Ammon's horn (tissue), 1 donor: ENCODE data around the gene ITPRID1.
"Not testable (repeated sequence)": the region's sequence is repeated elsewhere in the genome, so short reads cannot be mapped to it uniquely, and the experiment has no call there.

Experiments
- DNase-seq: peaks from one replicate; pipeline ENCODE4 v3.0.0-alpha.2; 2016; ENCODE audit warnings: low spot score

Gene ITPRID1

GRCh38 chr7:31516680-31517502, 3.0 kb downstream of the ITPRID1 start:
- no peak for DNase-seq

- DNase-seq = no peak
These were observed 3.6 kb downstream of the ITPRID1 start for GRCh38 chr7:31517513-31517912.

- no peak for DNase-seq
These were observed 4.9 kb downstream of the ITPRID1 start for GRCh38 chr7:31518766-31519165.

GRCh38 chr7:31521336-31522010, 7.6 kb downstream of the ITPRID1 start:
- no peak for DNase-seq

GRCh38 chr7:31526864-31527263, 13.0 kb downstream of the ITPRID1 start:
- DNase-seq = no peak

DNA sequence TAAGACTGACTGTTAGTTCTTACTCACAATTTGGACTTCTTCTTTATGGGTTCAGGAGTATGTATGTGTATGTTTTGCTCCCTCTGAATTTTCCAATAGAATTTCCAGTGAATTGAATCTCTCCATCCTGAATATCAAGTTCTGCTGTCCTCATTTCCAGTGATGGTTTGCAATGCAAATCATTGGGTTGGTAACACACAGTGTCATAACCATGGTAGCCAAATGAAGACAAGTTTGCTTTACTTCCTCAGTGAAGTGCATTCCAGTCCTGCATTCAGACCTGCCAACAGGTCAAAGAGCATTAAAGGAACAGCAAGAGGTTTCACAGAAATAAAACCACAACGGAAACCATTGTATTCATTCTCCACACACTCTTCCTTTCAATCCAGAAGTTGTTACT, 15.2 kb downstream of the ITPRID1 start:
- DNase-seq = no peak

- not testable (repeated sequence) for DNase-seq
These were observed 26.8 kb downstream of the ITPRID1 start for GRCh38 chr7:31540651-31541185.

GRCh38 chr7:31545549-31545948, 31.7 kb downstream of the ITPRID1 start:
- peak; percentile 70 for DNase-seq

- DNase-seq = no peak
These were observed 35.7 kb downstream of the ITPRID1 start for GRCh38 chr7:31549611-31550010.

- DNase-seq = peak; percentile 51
These were observed 36.5 kb downstream of the ITPRID1 start for GRCh38 chr7:31550432-31550831.

GRCh38 chr7:31553661-31554081, 39.8 kb downstream of the ITPRID1 start:
- DNase-seq = peak; percentile 34

DNA sequence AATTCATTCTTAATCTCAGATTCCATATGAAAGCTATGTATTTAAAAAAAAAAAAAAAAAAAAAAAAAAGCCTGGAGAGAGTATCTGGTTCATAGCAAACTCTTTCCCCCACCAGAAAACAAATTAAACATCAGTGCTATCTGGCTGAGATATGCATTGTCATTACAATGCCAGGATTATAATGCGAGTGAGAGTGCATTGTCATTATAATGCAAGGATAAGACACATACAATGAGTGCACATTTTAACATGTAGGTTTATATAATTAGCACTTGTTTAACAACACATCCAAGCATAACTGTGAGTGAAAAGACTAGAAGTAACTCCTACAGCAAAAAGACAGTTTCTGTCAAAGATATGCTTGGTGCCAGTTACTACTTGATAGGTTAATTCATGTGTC, 48.1 kb downstream of the ITPRID1 start:
- no peak for DNase-seq

- DNase-seq = no peak
These were observed 49.6 kb downstream of the ITPRID1 start for GRCh38 chr7:31563522-31563921.

DNA sequence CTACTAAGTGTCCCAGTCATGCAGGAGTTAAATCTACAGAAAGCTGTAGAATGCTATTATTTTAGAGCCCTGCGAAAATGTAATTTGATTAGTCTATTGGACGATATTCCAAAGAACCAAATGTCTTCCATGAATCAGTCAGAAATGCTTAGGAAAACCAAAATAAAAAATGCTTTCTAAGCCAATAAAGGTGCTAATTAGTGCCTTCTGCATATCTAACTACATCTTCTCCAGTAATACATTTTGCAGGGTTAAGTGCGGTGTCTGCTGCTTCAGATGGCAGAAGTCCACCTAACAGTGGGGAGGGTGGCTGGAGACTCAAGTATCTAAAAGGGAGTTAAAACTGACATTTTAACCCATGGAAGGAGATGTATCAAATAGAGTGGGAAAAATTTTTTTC, 50.1 kb downstream of the ITPRID1 start:
- DNase-seq = no peak

DNA sequence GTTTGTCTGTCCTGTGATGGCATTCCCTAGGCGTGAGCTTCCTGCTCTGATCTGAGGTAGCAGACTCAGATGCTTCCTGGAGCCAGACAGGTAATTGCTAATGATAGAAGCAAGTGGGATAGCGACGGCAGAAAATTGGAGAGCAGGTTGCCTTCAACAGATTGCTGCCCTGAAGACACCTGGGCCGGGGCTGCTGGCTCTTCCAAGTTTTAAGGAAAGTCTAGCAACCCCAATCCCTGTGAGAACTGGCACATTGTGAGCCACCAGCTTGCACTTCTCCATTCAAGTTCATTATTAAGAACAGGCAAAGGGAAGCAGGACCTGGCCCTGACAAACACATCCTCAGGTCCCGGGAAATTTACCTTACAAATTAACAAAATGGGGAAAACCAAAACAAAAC, 50.8 kb downstream of the ITPRID1 start:
- no peak for DNase-seq

GRCh38 chr7:31569528-31569927, 55.6 kb downstream of the ITPRID1 start:
- no peak for DNase-seq

DNA sequence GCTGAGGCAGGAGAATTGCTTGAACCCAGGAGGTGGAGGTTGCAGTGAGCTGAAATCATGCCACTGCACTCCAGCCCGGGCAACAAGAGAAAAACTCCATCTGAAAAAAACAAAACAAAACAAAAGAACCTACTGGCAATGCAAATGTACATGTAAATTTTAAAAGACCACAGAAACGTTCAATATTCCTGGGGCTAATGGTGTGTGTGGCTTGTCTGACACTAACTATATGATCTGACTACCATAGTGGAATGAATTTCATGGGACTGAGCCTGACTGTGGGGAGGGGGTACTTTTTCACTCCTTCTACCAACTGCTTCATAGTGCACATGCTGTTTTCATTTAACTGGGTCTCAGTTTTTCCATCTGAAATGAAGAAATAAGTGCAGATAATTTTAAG, 69.6 kb downstream of the ITPRID1 start:
- DNase-seq = no peak

DNA sequence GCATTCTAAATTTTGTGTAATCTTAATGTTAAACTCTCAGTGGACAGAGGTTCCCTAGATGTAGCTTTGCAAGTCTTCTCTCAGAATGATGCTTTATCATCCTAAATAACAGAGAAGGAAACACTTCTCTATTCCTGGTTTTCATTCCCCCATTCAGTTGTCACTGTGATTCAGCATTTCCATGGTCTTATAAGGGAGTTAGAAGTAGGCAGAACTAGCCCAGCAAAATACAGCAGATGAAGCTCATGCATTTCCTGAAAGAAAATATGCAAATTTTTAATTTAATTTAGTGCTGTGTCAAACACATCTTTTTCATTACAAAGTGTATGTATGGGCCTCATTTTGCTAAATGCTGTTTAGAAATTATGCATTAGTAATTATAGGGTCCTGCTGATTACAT, 70.1 kb downstream of the ITPRID1 start:
- no peak for DNase-seq

GRCh38 chr7:31595390-31595789, 81.5 kb downstream of the ITPRID1 start:
- DNase-seq = no peak

DNA sequence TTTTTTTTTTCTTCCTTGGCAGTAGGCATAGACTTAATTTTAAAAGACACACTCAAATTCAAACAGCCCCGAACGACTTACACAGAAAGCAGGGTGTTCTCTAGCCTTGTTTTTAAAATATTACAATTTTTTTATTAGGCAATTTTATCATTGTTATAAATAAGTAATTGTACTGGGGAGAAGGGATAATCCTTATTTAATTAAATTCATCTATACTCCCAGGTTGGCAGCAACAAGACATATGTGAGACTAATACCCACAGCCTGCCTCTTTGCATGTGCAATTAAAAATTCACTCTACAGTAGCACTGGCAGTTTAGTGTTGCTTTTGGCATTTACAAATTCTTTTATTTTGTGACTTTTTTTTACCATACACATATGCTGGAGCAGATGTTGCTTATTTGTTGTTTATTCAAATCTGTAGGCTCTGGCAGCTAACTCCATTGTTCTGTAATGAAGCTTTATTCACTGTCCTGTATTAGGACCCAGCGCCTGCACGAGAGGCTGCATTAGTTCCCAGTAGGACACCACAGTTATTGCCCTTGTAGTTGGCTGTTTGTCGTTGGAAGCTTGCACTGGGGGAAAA, 88.2 kb downstream of the ITPRID1 start:
- DNase-seq = peak; percentile 14

DNA sequence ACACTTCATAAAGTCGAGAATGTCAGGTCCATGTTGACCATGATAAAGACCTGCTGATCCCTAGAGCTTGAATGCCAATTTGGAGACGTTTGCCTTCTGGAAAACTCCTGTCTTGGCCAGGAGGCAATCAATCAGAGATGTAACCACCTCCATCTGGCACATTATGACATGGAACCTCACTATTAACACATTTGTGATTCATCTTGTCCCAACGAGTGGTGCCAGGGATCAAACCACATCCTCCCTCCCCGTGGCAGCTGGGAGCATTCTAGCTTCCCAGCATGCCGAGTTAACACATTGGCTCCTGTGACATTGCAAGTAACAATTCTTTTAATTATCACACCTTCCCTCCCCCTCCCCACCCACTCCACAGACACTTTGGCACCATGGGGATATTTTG, 89.2 kb downstream of the ITPRID1 start:
- DNase-seq = peak; percentile 68

GRCh38 chr7:31613604-31614003, 99.7 kb downstream of the ITPRID1 start:
- DNase-seq = no peak

DNA sequence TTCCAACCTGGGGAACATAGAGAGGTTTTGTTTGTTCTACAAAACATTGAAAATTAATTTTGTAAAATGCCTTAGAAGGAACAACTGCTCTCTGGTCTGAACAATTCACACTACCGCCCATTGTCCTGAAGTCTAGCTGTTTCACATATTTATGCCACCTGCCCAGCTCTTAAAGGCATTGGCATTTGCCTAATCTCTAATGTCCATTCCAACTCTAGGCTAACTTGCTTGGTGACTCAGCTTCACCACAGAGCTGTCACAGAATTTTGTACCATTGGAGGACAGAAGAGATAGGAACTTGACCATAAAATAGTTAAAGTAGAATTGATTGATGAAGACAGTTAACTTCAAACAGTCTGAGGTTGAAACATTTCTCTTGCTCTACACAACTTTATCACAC, 119.6 kb downstream of the ITPRID1 start:
- no peak for DNase-seq
